Peyer's patch (tissue), 4 donors: ENCODE measurements around the gene FAT2. TPM values are rescaled to one million over a fixed set of nuclear protein-coding genes. Genes with fewer than 3 reads are reported as not detected.

ENCODE experiments used
- DNase-seq, 3 donors: peaks; one replicate each; pipeline ENCODE4 v3.0.0-alpha.2; 2017 to 2019
- H3K27ac ChIP-seq, 4 donors: fragments of 200-600 bp; sonication (generic); one replicate each; pipeline ENCODE4 v1.5.1; 2016 to 2019
- H3K27me3 ChIP-seq, 2 donors: fragments of 200-600 bp; sonication (generic); one replicate each; pipeline ENCODE4 v1.5.1; 2019
- H3K36me3 ChIP-seq, 3 donors: fragments of 200-600 bp; sonication (generic); one replicate each; pipeline ENCODE4 v1.5.1; 2016 to 2019
- H3K4me1 ChIP-seq, 4 donors: fragments of 200-600 bp; sonication (generic); one replicate each; pipeline ENCODE4 v1.5.1; 2016 to 2019
- H3K4me3 ChIP-seq, 4 donors: fragments of 200-600 bp; sonication (generic); 1 replicate in 3 of 4; 2 replicates in 1 of 4; pipeline ENCODE4 v1.5.1; 2016 to 2019; ENCODE audit warnings: mild to moderate bottlenecking in 1 of 4
- H3K9me3 ChIP-seq, 4 donors: fragments of 200-600 bp; sonication (generic); one replicate each; pipeline ENCODE4 v1.5.1; 2016 to 2019; ENCODE audit warnings: mild to moderate bottlenecking in 1 of 4
- CTCF ChIP-seq, 6 experiments: fragments of 450-650 bp in 4 of 6; fragments of 200-600 bp in 2 of 6; sonication (generic) in 1 of 6; IDR thresholded peaks; one replicate each; pipeline ENCODE4 v1.5.1; 2017 to 2019; ENCODE audit warnings: antibody characterized with exemption in 6 of 6, mild to moderate bottlenecking in 3 of 6, moderate library complexity in 1 of 6
- POLR2A ChIP-seq, 2 donors: fragments of 450-650 bp; IDR thresholded peaks; one replicate each; pipeline ENCODE4 v1.5.1; 2017; ENCODE audit warnings: antibody characterized with exemption in 2 of 2, mild to moderate bottlenecking in 2 of 2, moderate library complexity in 2 of 2
- total RNA-seq, 4 donors: library from RNA; depleted of rRNA; stranded (reverse); fragments of >200 nt; gene quantifications; one replicate each; pipeline ENCODE4 v1.1.0, GENCODE V29; 2016

The FAT2 gene
- total RNA-seq, 4 donors from 2014 or later, result under 0.01 TPM; not detected in 3

- TF ChIP-seq POLR2A (IDR thresholded peaks at IDR 0.05), result no peak
- no peak for TF ChIP-seq CTCF (IDR thresholded peaks at IDR 0.05)
- H3K27me3 ChIP-seq, result no peaks in the 10 kb centered on the region
- DNase-seq, result no peak
- H3K4me1 ChIP-seq, result no peaks in the 10 kb centered on the region
- no peak overlapping the region for H3K27ac ChIP-seq
- H3K36me3 ChIP-seq, result no peaks in the 10 kb centered on the region
- H3K4me3 ChIP-seq, result no peak overlapping the region
- no peaks in the 10 kb centered on the region for H3K9me3 ChIP-seq
Measured at GRCh38 chr5:151600069-151600665, 9.0 kb upstream of the FAT2 start.

DNA sequence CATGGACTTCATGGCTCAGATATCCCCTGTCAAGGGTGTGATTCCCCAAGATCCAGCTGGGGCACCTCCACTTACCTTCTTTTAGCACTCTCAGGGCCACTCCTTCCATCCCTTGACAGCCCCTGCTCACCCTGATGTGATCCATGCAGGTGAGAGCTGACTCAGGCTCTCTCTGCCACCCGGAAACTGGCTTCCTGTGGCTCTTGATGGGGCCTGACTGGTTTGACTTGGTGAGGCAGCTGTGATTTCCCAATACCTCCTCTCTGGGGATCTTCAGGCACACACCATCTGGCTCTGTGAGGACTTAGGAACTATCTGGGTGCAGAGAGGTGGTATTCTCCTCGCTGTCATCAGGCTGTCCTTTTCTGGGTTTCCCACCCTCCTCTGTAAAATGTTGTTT, 7.9 kb upstream of the FAT2 start:
- TF ChIP-seq CTCF (IDR thresholded peaks at IDR 0.05), result no peak
- TF ChIP-seq POLR2A (IDR thresholded peaks at IDR 0.05), result no peak

DNA sequence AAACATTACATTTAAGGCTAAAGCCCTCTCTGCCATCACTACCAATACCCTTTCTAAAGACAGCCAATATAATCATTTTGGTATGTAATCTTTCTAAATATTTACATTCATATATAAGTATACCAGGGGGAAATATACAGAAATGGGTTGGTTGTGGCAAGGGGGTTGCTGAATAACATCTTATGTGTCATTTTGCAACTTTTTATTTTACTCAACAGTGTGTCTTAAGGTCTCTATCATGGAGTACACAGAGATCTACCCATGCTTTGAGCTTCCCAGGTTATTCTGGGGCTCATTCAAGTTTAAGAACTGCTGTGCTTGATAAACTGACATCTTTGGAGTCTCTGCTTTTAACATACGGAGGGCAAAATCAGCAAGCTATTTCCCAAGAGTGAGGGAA, 7.4 kb upstream of the FAT2 start:
- Histone ChIP-seq H3K27me3 (no peaks in the 10 kb centered on the region), H3K27ac (no peak overlapping the region), H3K4me3 (no peak overlapping the region), H3K4me1 (no peaks in the 10 kb centered on the region), H3K9me3 (no peaks in the 10 kb centered on the region), H3K36me3 (no peaks in the 10 kb centered on the region)
- TF ChIP-seq CTCF (IDR thresholded peaks at IDR 0.05), result no peak
- TF ChIP-seq POLR2A (IDR thresholded peaks at IDR 0.05), result no peak
- no peak for DNase-seq

More for the DNA sequence above, 7.9 kb upstream of the FAT2 start:
- no peak overlapping the region for H3K4me3 ChIP-seq
- H3K9me3 ChIP-seq, result no peaks in the 10 kb centered on the region
- DNase-seq, result no peak
- H3K27me3 ChIP-seq, result no peaks in the 10 kb centered on the region
- no peaks in the 10 kb centered on the region for H3K4me1 ChIP-seq
- H3K36me3 ChIP-seq, result no peaks in the 10 kb centered on the region
- no peak overlapping the region for H3K27ac ChIP-seq

GRCh38 chr5:151597749-151598148, 6.6 kb upstream of the FAT2 start:
- TF ChIP-seq CTCF (IDR thresholded peaks at IDR 0.05), result no peak
- no peak for TF ChIP-seq POLR2A (IDR thresholded peaks at IDR 0.05)
- Histone ChIP-seq H3K9me3 (no peaks in the 10 kb centered on the region), H3K4me1 (no peaks in the 10 kb centered on the region), H3K27me3 (no peaks in the 10 kb centered on the region), H3K27ac (no peak overlapping the region), H3K4me3 (no peak overlapping the region), H3K36me3 (no peaks in the 10 kb centered on the region)
- no peak for DNase-seq

DNA sequence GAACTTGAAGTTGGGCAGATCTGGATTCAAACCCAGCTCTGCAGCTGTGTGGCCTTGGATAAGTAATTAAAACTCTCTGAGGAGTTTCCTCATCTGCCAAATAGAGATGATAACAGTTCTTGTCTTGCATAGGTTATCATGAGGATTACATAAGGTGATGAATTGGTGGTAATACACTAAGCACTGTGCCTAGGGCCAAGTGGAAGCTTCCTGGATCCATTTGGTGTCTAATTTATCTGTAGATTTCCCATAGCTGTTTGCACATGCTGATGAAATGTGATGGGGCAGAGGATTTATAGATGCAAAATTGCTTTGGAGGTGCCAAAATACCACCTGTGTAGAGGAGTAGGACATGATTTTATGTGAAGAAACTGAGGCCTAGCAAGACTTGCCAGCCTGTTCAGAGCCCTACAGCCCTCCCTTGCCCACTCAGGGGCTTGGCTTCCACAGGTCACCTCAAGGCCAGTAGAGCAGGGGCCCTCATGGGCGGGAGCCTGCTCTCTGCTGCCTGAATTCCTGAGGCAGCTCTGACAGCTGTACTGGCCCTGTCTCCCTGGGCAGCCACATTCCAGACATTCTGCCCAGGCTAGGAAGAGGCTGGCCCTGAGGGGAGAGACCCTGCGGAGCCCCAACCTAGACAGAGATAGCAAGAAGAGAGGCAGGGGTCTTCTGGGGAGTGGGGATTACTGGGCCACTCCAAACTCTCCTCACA, 5.9 kb upstream of the FAT2 start:
- Histone ChIP-seq H3K27ac (no peak overlapping the region), H3K27me3 (no peaks in the 10 kb centered on the region), H3K36me3 (no peaks in the 10 kb centered on the region), H3K4me3 (no peak overlapping the region), H3K4me1 (no peaks in the 10 kb centered on the region), H3K9me3 (no peaks in the 10 kb centered on the region)
- TF ChIP-seq CTCF (IDR thresholded peaks at IDR 0.05) (no peak), POLR2A (IDR thresholded peaks at IDR 0.05) (no peak)
- DNase-seq, result no peak
